Vagina (tissue), 2 donors: Measurements from ENCODE around the gene C1orf116.

Experiments used
- CTCF ChIP-seq, 3 experiments: fragments of 450-650 bp in 2 of 3; fragments of 200-600 bp in 1 of 3; sonication (generic) in 1 of 3; IDR thresholded peaks; one replicate each; pipeline ENCODE4 v1.5.1; 2017 to 2019; ENCODE audit warnings: antibody characterized with exemption in 3 of 3, mild to moderate bottlenecking in 2 of 3, moderate library complexity in 2 of 3
- POLR2A ChIP-seq, 2 donors: fragments of 450-650 bp; IDR thresholded peaks; one replicate each; pipeline ENCODE4 v1.6.1; 2017; ENCODE audit warnings: antibody characterized with exemption in 2 of 2, mild to moderate bottlenecking in 2 of 2, moderate library complexity in 2 of 2
- POLR2AphosphoS5 ChIP-seq, 2 donors: sonication (generic); formaldehyde crosslinking; IDR thresholded peaks; one replicate each; pipeline ENCODE4 v1.9.0; 2017; ENCODE audit warnings: antibody characterized with exemption in 2 of 2, mild to moderate bottlenecking in 2 of 2, low read depth in 1 of 2; ENCODE audit not compliant: insufficient read depth in 1 of 2

- TF ChIP-seq CTCF (IDR thresholded peaks at IDR 0.05) (no peak), POLR2AphosphoS5 (IDR thresholded peaks at IDR 0.05; ENCODE audit: insufficient read depth in 1 of 2, low read depth in 1 of 2) (no peak), POLR2A (IDR thresholded peaks at IDR 0.05) (no peak)
These were observed 58.4 kb downstream of the C1orf116 start for GRCh38 chr1:206974140-206974539.
